ENCODE data around the gene TTI1.
A peak's percentile ranks its signal among the peaks of the same experiment; 100 is the strongest.
"Not testable (repeated sequence)": the region's sequence is repeated elsewhere in the genome, so short reads cannot be mapped to it uniquely, and the experiment has no call there.

The TTI1 gene

DNA sequence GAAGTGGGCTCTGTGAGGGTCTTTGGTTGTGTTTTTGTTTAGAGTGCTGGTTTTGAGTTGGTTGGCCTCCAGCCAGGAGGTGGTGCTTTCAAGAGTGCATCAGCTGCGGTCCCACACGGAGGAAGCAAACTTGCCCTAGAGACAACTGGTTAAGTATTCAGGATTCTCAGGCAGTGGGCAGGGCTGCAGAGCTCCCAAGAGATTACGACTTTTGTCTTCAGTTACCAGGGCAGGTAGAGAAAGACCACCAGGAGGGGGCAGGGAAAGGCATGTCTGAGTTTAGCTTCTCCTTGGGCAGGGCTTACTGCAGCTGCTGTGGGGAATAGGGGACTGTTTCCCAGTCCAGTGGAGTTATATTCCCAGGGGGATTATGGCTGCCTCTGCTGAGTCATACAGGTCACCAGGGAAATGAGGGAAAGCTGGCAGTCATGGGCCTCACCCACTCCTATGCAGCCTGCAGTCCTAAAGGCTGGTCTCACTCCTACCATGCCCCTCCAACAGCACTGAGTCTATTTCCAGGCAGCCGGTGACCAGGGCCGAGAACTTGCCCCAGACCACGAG lies 64.3 kb downstream of the TTI1 start:
- DNase-seq (ENCODE audit: low read depth) = peak; percentile 25

- not testable (repeated sequence) for DNase-seq (ENCODE audit: low read depth)
Measured at GRCh38 chr20:37963483-37963882, 69.8 kb downstream of the TTI1 start.

DNA sequence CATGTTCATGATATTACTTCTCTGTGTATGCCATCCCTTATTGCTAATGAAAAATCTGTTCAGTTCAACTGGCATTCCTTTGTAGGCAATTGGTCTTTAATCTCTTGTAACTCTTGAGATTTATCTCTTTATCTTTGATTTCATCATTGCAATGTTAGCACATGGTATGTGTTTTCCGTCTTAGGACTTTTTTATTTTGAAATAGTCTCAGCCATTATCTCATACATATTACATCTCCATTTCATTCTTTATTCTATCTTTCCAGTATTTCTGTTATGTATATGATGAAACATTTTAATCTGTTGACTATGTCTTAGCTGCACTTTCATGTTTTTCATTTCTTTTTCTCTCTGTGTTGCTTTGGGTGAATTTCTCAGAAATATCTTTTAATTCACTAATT lies 72.2 kb downstream of the TTI1 start:
- DNase-seq (ENCODE audit: low read depth) = peak; percentile 75

DNA sequence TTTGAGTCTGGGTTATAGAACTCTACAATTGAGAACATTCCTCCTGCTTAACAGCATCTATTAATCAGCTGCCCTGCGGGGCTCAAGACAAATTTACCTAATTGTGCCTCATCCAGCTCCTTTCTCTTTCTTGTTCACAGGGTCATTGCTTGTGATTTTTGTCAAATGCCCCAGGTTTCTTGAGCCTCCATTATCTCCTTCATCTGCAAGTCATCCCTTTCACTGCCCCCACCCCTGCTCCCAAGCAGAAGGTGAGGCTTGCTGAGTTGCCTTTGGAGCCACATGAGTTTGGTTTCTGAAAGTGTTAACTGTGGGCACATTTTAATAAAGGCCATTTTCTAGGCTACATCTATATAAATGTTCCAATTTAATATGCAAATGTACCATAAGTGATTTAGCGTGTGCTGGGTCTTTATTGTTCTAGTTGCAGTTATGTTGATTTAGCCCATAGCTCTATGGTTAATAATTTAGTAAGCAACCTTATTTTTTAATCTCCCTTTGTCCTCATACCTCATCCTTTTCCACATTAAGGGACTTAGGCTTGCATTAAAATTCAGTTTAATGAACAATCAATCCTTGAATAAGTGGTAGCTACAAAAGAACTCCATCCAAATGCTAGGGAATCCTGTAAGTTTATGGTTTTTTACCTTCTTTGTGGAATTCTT lies 74.3 kb downstream of the TTI1 start:
- no peak for DNase-seq (ENCODE audit: low read depth)

- no peak for DNase-seq (ENCODE audit: low read depth)
Measured at GRCh38 chr20:37956107-37956585, 77.1 kb downstream of the TTI1 start.

DNA sequence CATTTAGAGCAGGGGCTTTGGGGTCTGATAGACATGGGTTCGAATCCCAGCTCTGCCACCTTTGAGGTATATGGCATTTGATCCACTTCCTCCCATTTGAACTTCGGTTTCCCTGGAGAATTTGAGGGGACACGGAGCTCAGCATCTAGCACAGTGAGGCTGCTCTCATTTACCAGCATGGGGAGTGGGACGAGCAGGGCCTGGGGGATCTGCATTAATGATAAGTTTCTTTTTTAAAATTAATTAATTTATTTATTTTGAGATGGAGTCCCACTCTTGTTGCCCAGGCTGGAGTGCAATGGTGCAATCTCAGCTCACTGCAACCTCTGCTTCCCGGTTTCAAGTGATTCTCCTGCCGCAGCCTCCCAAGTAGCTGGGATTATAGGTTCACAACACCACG lies 77.7 kb downstream of the TTI1 start:
- no peak for DNase-seq (ENCODE audit: low read depth)

- DNase-seq (ENCODE audit: low read depth) = no peak
Measured at GRCh38 chr20:37954626-37955025, 78.6 kb downstream of the TTI1 start.

GRCh38 chr20:37954190-37954589 lies 79.1 kb downstream of the TTI1 start:
- no peak for DNase-seq (ENCODE audit: low read depth)

DNA sequence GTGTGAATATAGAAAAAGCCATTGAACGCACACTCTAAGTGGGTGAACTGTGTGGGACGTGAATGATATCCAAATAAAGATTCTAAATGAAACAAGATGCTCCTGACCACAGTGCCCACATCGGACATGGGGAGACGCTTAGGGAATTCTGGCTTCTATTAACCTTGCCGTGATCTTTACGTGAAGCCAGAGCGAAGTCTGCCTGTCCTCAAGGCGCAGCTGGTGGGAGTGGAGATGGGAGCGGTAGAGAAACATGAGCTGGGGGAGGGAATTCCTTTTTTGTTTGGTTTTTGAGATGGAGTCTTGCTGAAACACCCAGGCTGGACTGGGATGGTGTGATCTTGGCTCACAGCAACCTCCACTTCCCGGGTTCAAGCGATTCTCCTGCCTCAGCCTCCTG lies 84.3 kb downstream of the TTI1 start:
- DNase-seq (ENCODE audit: low read depth) = no peak

- no peak for DNase-seq (ENCODE audit: low read depth)
Measured at GRCh38 chr20:37947943-37948342, 85.3 kb downstream of the TTI1 start.

DNA sequence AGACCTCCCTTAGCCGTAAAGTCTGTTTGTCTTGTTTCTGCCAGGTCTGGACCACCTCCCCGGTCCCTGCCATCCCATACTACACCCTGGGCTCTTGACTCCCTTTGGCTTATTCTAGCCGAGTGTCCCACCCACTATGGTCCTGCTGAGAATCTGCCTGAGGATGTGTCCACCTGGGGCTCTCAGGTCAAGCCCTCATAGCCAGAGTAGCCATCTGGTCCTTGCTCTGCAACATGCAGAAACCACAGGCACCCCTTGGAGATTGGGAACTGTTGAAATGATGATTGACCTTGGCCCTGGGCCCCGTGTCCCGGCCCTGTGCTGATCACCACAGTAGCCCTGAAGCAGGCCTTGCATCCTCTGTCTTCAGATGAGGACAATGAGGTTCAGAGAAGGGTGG lies 86.3 kb downstream of the TTI1 start:
- no peak for DNase-seq (ENCODE audit: low read depth)

DNA sequence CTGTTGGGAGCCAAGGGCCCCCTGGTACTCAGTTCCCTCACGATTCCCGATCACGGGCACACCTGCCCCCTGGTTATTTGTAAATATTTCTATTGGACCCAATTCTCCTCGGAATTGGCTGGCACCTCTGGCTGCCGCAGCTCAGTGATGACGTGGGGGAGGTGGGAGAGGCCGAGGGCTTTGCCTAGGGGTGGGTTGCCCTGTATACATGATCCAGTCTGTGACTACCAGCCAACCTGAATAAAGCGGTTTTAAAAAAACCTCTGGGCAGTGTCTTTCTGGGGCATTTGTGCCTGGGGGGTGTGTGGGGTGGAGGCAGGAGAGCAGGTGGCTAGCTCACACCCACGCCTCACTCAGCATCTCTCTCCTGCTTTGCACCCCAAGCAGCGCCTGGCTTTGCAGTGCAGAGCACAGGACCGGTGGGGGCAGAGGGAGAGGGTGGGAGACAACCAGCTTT lies 88.1 kb downstream of the TTI1 start:
- no peak for DNase-seq (ENCODE audit: low read depth)

GRCh38 chr20:37944456-37944981 lies 88.7 kb downstream of the TTI1 start:
- DNase-seq (ENCODE audit: low read depth) = no peak

GRCh38 chr20:37943501-37944455 lies 89.5 kb downstream of the TTI1 start:
- DNase-seq (ENCODE audit: low read depth) = no peak

- no peak for DNase-seq (ENCODE audit: low read depth)
Measured at GRCh38 chr20:37943033-37943432, 90.2 kb downstream of the TTI1 start.

- DNase-seq (ENCODE audit: low read depth) = no peak
Measured at GRCh38 chr20:37941992-37942391, 91.3 kb downstream of the TTI1 start.

- DNase-seq (ENCODE audit: low read depth) = no peak
Measured at GRCh38 chr20:37941332-37941731, 91.9 kb downstream of the TTI1 start.

- no peak for DNase-seq (ENCODE audit: low read depth)
Measured at GRCh38 chr20:37940858-37941257, 92.4 kb downstream of the TTI1 start.

DNA sequence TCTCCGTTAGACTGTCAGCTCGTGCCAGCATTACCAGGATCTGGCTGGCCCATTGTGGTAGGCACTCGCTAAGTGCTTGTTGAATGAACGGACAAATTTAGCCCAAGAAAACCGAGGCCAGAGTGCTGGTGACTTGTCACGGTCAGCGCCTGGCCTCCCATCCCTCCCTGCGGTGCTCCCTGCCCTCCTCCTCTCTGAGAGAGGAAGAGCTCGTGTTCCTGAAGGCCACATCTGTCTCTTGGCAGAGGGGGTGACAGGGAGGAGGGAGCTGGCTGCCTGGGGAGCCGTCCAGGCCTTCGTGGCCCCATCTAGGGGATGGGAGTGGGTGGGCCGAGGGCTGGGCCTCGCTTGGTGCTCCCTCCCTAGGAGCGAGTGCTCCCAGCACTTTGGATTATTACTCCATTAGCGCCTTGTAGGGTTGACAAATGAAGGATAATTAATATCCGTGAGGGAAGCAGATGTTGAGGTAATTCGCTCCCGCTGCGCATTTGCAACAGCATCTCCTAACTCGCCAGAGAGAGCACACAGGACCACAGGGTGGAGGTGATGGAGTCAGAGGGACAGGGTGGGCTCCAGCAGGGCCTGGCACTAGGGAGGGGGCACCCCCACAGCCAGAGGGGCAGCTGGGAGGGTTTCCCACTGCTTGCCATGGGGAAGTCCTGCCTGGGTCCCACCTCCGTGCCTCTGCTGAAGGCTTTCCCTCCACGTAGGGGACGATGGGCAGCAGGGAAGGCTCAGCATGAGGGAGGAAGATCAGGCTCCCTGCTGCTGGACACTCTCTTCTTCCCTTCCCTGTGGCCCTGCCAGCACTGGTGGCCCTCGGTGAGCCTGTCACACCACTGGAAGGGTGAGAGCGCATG lies 93.3 kb downstream of the TTI1 start:
- no peak for DNase-seq (ENCODE audit: low read depth)

GRCh38 chr20:37938954-37939353 lies 94.3 kb downstream of the TTI1 start:
- no peak for DNase-seq (ENCODE audit: low read depth)

DNA sequence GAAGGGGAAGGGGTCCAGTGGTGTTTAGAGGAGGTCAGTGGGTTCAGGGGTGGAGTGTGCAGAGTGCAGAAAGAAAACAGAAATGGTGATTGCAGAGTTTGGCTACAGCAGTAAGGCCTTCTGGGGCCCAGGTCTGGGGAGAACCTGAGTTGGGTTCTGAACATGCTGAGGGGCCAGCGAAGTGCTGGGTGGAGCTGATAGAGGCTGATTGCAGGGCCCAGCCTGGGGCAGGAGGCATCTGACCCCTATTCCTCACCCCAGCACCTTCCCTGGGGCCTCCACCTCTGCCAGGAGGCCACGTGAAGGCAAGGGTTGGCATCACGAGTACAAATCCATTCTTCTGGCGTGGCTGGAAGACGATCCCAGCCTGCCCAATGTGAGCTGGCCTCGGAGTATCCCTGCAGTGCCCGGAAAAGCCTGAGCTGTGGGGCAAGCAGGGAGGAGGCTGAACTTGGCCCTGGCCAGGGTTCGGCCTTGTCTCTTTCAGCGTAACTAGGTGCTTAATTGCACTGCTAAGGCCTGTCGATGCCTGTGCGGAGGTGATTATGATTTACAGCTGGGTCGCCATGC lies 95.0 kb downstream of the TTI1 start:
- no peak for DNase-seq (ENCODE audit: low read depth)
